GM19324 (cell line): ENCODE measurements around the gene PPP6R3.

Experiments
- ATAC-seq: cut with Tn5 transposase; IDR thresholded peaks from one replicate; pipeline ENCODE4 v1.9.1; 2021; ENCODE audit warnings: mild to moderate bottlenecking, moderate library complexity; ENCODE audit not compliant: unreplicated experiment, low FRiP score

PPP6R3 gene

GRCh38 chr11:68549789-68550484 lies 89.4 kb downstream of the PPP6R3 start:
- no peak for ATAC-seq

GRCh38 chr11:68550485-68550817 lies 89.9 kb downstream of the PPP6R3 start:
- ATAC-seq = no peak

- ATAC-seq = no peak
Measured at GRCh38 chr11:68551223-68551622, 90.7 kb downstream of the PPP6R3 start.

- no peak for ATAC-seq
Measured at GRCh38 chr11:68551777-68552176, 91.2 kb downstream of the PPP6R3 start.

- no peak for ATAC-seq
Measured at GRCh38 chr11:68552542-68552941, 92.0 kb downstream of the PPP6R3 start.

GRCh38 chr11:68560216-68560615 lies 99.7 kb downstream of the PPP6R3 start:
- ATAC-seq = no peak

- ATAC-seq = no peak
Measured at GRCh38 chr11:68563454-68563853, 102.9 kb downstream of the PPP6R3 start.

GRCh38 chr11:68564261-68564660 lies 103.7 kb downstream of the PPP6R3 start:
- no peak for ATAC-seq

- no peak for ATAC-seq
Measured at GRCh38 chr11:68565768-68566167, 105.2 kb downstream of the PPP6R3 start.

GRCh38 chr11:68567553-68567952 lies 107.0 kb downstream of the PPP6R3 start:
- ATAC-seq = no peak

- no peak for ATAC-seq
Measured at GRCh38 chr11:68569357-68569756, 108.8 kb downstream of the PPP6R3 start.

- ATAC-seq = no peak
Measured at GRCh38 chr11:68570691-68571090, 110.1 kb downstream of the PPP6R3 start.

GRCh38 chr11:68574308-68574707 lies 113.8 kb downstream of the PPP6R3 start:
- ATAC-seq = no peak

GRCh38 chr11:68575025-68575665 lies 114.6 kb downstream of the PPP6R3 start:
- no peak for ATAC-seq

- no peak for ATAC-seq
Measured at GRCh38 chr11:68579455-68579854, 118.9 kb downstream of the PPP6R3 start.

- no peak for ATAC-seq
Measured at GRCh38 chr11:68581439-68581838, 120.9 kb downstream of the PPP6R3 start.

- no peak for ATAC-seq
Measured at GRCh38 chr11:68581901-68582300, 121.3 kb downstream of the PPP6R3 start.

- no peak for ATAC-seq
Measured at GRCh38 chr11:68582416-68583040, 122.0 kb downstream of the PPP6R3 start.

GRCh38 chr11:68583041-68583446 lies 122.5 kb downstream of the PPP6R3 start:
- ATAC-seq = no peak

GRCh38 chr11:68584097-68584496 lies 123.5 kb downstream of the PPP6R3 start:
- ATAC-seq = no peak

- ATAC-seq = no peak
Measured at GRCh38 chr11:68584991-68585524, 124.5 kb downstream of the PPP6R3 start.
